ENCODE data around the gene ILF3.
"Not testable (repeated sequence)": the region's sequence is repeated elsewhere in the genome, so short reads cannot be mapped to it uniquely, and the experiment has no call there.

The ILF3 gene

DNA sequence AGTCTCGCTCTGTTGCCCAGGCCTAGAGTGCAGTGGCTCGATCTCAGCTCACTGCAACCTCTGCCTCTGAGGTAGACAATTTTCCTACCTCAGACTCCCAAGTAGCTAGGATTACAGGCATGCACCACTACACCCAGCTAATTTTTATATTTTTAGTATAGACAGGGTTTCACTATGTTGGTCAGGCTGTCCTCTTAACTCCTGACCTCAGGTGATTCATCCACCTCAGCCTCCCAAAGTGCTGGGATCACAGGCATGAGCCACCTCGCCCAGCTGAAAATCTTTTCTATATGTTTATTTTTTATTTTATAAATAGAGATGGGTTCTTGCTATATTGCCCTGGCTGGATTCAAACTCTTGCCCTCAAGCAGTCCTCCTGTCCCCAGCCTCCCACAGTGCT is 17.8 kb downstream of the ILF3 start:
- not testable (repeated sequence) for DNase-seq (ENCODE audit: extremely low read depth in 1 of 2, low read depth in 1 of 2)

GRCh38 chr19:10675214-10675613 is 21.1 kb downstream of the ILF3 start:
- not testable (repeated sequence) for DNase-seq (ENCODE audit: extremely low read depth in 1 of 2, low read depth in 1 of 2)

DNA sequence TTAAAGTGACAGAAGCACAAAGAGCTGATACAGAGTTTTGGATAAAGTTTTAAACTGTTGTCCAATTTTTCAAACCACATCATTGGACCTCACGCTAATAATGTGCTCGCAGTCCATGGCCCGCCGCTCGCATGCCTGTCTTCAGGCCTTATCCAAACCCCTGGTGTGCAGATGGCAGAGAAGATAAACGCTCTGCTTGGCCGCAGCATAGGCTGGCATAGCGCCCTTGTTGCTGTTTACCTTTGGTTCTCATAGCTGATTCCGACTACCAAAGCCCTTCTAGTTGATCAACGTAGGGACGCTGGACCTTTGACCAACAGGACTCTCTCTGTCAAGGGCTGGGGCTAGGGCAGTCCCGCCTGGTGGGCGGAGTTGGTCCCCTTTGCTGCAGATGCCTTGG is 23.6 kb downstream of the ILF3 start:
- DNase-seq (ENCODE audit: extremely low read depth in 1 of 2, low read depth in 1 of 2): no peak

DNA sequence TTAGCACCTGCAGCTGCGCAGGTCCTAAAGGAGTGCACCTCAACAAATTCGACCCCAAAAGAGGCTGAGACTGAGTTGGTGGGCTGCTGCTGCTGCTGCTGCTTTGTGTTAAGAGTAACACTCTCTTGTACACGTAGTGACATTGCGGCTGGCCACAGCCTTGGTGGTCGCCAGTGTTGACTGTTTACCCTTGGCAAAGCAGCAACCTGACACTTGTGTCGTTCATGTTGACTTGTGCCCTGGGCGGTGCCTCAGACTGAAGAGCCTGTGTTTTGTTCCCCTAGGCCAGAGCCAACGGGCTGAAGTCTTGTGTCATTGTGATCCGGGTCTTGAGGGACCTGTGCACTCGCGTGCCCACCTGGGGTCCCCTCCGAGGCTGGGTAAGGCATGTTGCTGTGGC is 24.7 kb downstream of the ILF3 start:
- DNase-seq (ENCODE audit: extremely low read depth in 1 of 2, low read depth in 1 of 2): no peak

- no peak for DNase-seq (ENCODE audit: extremely low read depth in 1 of 2, low read depth in 1 of 2)
Measured at GRCh38 chr19:10679743-10680142, 25.6 kb downstream of the ILF3 start.

- DNase-seq (ENCODE audit: extremely low read depth in 1 of 2, low read depth in 1 of 2): no peak
Measured at GRCh38 chr19:10680545-10681135, 26.5 kb downstream of the ILF3 start.

DNA sequence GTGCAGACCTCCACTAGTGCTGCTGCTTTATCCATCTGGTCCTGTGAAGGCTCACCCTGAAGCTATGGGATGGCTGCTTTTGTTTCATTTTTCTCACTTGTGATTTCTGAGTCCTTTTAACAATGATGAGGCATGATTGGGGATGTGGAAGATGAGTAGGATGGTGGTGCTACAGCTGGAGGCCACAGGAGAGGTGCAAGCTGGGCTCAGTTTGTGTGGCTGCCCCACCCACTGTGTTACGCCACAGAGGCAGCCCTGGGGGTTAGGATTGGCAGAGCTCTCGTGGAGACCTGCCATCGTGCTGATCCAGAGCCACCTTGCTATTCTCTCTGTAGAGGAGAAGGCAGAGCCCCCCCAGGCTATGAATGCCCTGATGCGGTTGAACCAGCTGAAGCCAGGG is 27.5 kb downstream of the ILF3 start:
- DNase-seq (ENCODE audit: extremely low read depth in 1 of 2, low read depth in 1 of 2): no peak

- no peak for DNase-seq (ENCODE audit: extremely low read depth in 1 of 2, low read depth in 1 of 2)
Measured at GRCh38 chr19:10682397-10683063, 28.4 kb downstream of the ILF3 start.

DNA sequence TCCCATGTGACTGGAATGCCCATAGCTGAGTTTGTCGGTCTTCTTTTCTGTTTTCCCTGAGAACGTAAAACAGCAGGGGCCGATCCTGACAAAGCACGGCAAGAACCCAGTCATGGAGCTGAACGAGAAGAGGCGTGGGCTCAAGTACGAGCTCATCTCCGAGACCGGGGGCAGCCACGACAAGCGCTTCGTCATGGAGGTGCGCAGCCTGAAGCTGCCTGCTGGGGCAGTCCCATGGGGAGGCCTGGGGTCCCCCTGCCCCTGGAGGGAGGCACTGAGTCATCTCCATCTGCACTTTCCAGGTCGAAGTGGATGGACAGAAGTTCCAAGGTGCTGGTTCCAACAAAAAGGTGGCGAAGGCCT is 28.9 kb downstream of the ILF3 start:
- DNase-seq (ENCODE audit: extremely low read depth in 1 of 2, low read depth in 1 of 2): no peak

DNA sequence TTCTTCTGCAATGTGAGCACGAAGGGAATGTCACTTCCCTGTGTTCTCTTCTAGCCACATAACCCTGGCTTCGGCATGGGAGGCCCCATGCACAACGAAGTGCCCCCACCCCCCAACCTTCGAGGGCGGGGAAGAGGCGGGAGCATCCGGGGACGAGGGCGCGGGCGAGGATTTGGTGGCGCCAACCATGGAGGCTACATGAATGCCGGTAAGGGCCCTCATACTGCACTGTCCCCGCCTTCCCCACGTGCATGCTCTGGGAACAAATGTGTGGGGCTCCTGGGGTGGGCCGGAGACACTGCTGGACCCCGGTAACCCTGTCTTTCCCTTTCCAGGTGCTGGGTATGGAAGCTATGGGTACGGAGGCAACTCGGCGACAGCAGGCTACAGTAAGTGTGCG is 29.4 kb downstream of the ILF3 start:
- DNase-seq (ENCODE audit: extremely low read depth in 1 of 2, low read depth in 1 of 2): no peak

GRCh38 chr19:10685210-10685609 is 31.1 kb downstream of the ILF3 start:
- DNase-seq (ENCODE audit: extremely low read depth in 1 of 2, low read depth in 1 of 2): no peak

DNA sequence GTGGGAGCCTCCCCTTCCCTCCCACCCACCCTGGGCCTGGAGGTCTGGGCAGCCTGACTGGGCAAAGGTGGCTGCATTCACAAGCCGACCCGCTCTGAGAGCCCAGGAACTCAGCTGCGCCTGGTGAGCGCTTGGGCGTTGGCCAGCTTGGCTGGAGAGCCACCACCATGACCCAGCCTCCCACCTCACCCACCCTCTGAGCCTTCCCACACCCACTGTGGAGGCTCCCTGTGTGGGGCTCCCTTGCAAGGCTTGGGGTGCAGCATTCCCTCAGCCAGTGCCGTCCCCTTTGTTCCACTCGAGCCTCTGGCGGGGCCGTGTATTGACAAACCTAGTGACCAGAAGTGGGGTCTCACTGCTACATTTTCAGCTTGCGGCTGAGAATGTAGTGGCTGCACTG is 32.0 kb downstream of the ILF3 start:
- DNase-seq (ENCODE audit: extremely low read depth in 1 of 2, low read depth in 1 of 2): no peak

- no peak for DNase-seq (ENCODE audit: extremely low read depth in 1 of 2, low read depth in 1 of 2)
Measured at GRCh38 chr19:10686661-10687517, 32.7 kb downstream of the ILF3 start.

- no peak for DNase-seq (ENCODE audit: extremely low read depth in 1 of 2, low read depth in 1 of 2)
Measured at GRCh38 chr19:10687518-10688288, 33.6 kb downstream of the ILF3 start.

DNA sequence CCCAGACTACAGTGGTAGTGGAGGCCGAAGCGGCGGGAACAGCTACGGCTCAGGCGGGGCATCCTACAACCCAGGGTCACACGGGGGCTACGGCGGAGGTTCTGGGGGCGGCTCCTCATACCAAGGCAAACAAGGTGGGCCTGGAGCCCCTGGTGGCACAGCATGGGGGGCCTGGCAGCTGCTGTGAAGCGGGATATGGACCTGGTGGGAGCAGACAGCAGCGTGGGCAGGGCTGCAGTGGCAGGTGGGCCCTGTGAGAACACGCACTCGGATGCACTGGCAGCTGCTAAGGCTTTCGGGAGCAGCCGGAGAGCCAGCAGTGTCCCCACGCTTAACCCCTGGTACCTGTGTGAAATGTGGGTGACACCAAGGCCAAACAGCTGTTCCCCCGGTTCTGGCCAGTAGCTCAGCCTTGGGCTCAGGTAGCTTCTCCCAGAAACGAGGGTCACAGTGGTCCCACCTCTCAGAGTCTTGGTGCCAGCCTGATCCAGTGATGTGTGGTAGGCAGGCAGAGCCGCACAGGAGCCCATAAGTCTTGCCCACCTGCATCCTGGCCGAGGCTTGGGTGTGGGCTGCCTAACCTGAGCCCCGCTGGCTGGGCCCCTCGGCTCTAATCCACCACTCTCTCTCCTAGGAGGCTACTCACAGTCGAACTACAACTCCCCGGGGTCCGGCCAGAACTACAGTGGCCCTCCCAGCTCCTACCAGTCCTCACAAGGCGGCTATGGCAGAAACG is 34.6 kb downstream of the ILF3 start:
- no peak for DNase-seq (ENCODE audit: extremely low read depth in 1 of 2, low read depth in 1 of 2)

DNA sequence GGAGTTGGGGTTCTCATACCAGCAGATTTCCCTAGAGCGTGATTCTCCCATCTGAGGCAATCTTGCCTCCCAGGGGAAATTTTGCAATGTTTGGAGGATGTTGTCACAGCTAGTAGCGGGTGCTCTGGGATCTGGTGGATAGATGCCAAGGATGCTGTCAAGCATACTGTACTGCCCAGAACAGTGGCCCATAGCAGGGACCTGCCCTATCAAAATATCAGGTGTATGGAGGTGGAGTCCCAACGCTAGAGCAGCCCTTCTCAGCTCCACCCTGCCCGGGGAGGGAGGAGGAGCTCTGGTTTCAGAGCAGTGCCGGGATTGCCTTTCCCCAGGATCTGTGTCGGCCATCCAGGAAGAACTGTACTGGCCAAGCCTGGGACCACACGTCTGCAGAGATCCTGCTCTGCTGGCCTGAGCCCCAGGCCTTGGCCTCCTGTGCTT is 36.2 kb downstream of the ILF3 start:
- no peak for DNase-seq (ENCODE audit: extremely low read depth in 1 of 2, low read depth in 1 of 2)

GRCh38 chr19:10691178-10691881 is 37.2 kb downstream of the ILF3 start:
- DNase-seq (ENCODE audit: extremely low read depth in 1 of 2, low read depth in 1 of 2): no peak

DNA sequence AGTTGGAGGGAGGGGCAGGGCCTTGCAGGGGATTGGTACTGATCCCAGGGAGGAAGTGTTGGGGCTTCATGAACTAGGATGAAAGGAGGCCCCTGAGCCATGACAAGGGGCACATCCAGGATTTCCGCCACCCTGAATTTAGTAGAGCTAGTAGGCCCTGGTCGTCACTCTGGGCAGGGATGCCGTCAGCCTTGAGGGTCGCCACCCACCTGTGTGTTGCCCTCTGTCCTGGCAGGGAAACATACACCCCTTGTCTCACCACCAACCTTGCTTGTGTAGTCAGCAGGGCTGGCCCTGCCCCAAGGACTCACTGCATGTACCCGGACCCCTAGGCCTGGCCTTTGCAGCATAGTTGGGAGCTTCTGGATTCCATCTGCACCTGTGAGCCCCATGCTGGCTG is 37.7 kb downstream of the ILF3 start:
- no peak for DNase-seq (ENCODE audit: extremely low read depth in 1 of 2, low read depth in 1 of 2)

GRCh38 chr19:10692673-10693264 is 38.6 kb downstream of the ILF3 start:
- no peak for DNase-seq (ENCODE audit: extremely low read depth in 1 of 2, low read depth in 1 of 2)

All from activated CD8-positive, alpha-beta memory T cell treated with anti-CD3 and anti-CD28 coated beads for 1 hour (primary cell).